Measurements from ENCODE around the gene UTP3.
"Not testable (repeated sequence)": the region's sequence is repeated elsewhere in the genome, so short reads cannot be mapped to it uniquely, and the experiment has no call there.

Gene UTP3

DNA sequence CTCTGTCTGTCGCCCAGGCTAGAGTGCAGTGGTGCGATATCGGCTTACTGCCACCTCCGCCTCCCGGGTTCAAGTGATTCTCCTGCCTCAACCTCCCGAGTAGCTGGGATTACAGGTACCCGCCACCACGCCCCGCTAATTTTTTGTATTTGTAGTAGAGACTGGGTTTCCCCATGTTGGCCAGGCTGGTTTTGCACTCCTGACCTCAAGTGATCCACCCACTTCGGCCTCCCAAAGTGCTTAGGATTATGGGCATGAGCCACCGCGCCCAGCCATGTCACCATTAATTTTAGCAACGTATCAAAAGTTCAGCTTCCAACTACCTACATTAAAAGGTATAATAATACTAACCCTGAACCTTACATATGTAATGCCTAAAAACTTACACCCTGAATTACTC, 940 bp upstream of the UTP3 start:
- no peak for DNase-seq

DNA sequence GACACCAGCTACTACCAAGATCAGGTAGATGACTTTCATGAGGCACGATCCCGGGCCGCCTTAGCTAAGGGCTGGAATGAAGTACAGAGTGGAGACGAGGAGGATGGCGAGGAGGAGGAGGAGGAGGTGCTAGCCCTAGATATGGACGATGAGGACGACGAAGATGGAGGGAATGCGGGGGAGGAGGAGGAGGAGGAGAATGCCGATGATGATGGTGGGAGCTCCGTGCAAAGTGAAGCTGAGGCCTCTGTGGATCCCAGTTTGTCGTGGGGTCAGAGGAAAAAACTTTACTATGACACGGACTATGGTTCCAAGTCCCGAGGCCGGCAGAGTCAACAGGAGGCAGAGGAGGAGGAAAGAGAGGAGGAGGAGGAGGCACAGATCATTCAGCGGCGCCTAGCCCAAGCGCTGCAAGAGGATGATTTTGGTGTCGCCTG, 481 bp downstream of the UTP3 start:
- no peak for DNase-seq

- DNase-seq: no peak
Observed at GRCh38 chr4:70691661-70692060, 3.3 kb downstream of the UTP3 start.

- not testable (repeated sequence) for DNase-seq
Observed at GRCh38 chr4:70694633-70695032, 6.3 kb downstream of the UTP3 start.

GRCh38 chr4:70698435-70698834, 10.1 kb downstream of the UTP3 start:
- not testable (repeated sequence) for DNase-seq

DNA sequence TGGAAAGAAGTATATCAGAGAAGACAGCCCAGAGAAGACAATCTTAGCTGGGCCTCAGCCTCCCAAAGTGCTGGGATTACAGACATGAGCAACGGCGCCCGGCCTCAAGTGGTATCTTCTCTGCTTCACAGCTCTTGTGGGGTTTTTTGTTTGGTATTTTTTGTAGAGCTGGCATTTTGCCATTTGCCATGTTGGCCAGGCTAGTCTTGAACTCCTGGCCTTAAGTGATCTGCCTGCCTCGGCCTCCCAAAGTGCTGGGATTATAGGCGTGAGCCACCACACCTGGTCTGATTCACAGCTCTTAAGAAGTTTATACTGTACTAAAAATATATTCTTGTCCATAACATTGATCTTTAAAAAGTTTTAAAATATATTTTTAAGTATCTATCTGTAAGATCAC, 12.4 kb downstream of the UTP3 start:
- no peak for DNase-seq

DNA sequence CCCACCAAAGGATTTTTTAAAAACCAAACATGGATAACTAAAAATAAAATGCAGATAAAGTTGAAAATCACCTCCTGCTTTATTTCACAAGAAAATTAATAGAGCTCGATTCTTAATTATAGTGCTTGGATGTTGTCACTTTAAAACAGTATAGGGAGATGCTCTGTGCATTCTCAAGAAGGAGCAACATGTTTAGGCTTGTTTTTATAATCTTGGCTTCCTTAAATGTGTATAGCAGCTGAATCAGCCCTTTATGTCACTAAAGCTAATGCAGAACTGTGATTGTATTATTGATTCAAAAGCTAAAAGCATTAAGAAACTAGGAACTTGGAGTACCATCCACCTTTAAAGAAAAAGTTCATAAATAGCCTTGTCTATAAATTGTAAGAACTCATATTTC, 12.9 kb downstream of the UTP3 start:
- DNase-seq: no peak

DNA sequence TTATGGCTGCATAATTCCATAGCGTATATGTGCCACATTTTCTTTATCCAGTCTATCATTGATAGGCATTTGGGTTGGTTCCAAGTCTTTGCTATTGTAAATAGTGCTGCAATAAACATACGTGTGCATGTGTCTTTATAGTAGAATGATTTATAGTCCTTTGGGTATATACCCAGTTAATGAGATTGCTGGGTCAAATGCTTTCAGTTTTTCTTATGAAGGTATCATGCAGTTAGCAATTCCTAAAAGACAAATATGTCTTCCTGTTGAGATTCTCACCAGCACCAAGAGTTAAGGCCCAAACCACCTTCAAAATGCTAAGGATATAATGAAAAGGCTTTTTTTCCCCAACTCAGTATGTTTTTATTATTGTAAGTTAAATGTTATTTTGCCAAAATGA, 14.3 kb downstream of the UTP3 start:
- DNase-seq: not testable (repeated sequence)

- DNase-seq: peak; percentile 83
Observed at GRCh38 chr4:70703619-70704214, 15.4 kb downstream of the UTP3 start.

GRCh38 chr4:70704215-70704930, 16.0 kb downstream of the UTP3 start:
- DNase-seq: peak; percentile 80

DNA sequence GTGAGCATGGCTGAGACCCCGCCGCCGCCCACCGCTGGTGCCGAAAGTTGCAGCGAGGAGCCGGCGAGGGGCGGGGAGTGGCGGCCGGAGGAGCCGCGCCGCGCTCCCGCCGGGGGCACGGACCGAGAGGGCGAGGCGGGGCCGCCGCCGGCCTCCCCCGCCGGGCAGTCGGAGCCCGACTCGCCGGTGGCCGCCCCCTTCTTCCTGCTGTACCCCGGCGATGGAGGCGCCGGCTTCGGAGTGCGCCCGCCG, 16.5 kb downstream of the UTP3 start:
- no peak for DNase-seq

GRCh38 chr4:70705183-70706043, 17.1 kb downstream of the UTP3 start:
- peak; percentile 41 for DNase-seq

DNA sequence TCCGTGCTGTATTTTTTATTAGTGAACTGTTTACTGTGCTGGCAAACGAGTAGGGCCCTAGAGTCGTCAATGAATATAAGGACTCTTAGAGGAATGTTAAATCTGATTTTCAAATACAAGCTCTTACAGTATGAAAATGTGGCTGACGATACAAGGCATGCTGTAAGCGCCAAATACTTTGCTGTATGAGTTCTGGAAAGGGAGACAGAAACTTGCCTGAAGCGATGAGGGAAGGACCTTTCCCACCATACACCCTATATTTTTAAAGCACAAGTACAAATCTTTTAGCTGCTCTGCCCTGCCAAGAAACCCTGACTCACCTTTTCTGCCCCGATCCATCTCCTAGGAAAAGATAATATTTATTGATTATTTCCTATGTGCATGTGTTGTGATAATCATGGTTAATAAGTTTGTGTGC, 17.7 kb downstream of the UTP3 start:
- DNase-seq: no peak

- no peak for DNase-seq
Observed at GRCh38 chr4:70706516-70706915, 18.2 kb downstream of the UTP3 start.

- no peak for DNase-seq
Observed at GRCh38 chr4:70709611-70710205, 21.4 kb downstream of the UTP3 start.

GRCh38 chr4:70711599-70711998, 23.3 kb downstream of the UTP3 start:
- no peak for DNase-seq

DNA sequence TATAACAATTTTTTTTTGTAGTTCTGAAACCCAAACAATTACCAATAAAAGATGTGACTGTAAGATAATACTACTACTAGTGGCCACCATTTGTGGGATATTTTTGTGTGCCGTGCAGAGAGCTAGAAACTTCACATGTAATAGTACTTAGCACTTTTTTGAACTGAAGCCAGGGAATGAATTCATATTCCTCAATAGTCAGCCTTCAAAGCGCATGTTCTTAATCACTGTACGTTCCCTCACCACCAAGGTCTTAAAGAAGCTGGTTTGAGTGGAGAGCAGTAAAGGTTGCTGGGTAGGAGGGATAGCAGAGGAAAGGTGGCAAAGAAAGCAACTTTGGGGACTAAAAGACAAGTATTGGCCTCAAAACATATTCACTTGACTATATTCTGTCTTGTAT, 23.8 kb downstream of the UTP3 start:
- DNase-seq: no peak

- no peak for DNase-seq
Observed at GRCh38 chr4:70712604-70713452, 24.5 kb downstream of the UTP3 start.

- no peak for DNase-seq
Observed at GRCh38 chr4:70713453-70714078, 25.2 kb downstream of the UTP3 start.

DNA sequence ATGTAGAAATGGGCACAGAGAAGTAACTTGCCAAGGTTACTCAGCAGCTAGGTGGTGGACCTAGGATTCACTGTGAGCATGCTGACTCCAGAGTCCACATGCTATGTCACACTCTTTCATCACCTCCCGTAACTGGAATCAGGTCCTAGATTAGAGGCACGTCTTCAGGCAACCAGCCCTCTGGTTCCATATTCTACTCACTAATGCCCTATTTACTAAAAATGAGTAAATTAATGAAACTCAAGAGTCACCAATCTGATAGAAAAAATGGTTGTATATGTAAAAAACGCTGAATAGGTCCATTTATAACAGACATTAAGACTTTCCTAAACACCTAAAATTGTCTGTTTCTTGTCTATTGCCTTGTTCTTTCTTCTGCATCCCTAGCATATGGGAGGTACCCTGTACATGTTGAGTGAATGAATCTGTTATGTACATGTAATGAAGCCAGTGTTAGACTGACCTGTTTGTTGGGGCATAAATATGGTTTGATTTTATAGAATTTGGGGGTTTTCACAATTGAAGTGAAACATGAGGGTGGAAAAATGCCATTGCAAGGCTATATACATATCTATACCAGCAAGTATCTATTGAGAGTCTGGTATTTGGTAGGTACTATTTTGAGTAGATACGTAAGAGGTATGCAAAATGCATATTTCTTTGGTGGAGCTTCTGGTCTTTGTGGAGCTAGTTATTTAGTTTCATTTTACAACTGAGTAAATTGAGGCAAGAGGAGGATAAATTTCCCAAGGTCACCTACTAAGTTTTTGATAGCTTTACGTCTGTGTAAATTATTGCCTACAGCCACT, 26.0 kb downstream of the UTP3 start:
- no peak for DNase-seq

DNA sequence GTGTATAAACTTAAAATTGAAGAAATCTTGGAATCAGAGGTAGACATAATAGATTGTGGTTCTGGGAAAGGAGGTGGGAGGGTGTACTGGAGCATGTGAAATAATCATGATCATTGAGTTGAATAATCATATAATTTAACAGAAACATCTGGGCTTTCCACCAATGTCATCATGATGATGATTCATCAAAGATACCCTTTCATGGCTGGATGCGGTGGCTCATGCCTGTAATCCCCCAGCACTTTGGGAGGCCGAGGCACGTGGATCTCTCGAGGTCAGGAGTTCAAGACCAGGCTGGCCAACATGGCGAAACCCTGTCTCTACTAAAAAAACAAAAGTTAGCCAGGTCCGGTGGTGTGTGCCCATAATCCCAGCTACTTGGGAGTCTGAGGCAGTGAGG, 26.8 kb downstream of the UTP3 start:
- DNase-seq: no peak
